H1 (cell line): ENCODE data around the gene CBLL2. TPM values are rescaled to one million over a fixed set of nuclear protein-coding genes. Genes with fewer than 3 reads are reported as not detected.

Experiments used
- CTCF ChIA-PET: fragments of 300-600 bp; sonication (Branson Sonifier 250); formaldehyde crosslinking; loops from one replicate; lab custom pipeline; 2021; ENCODE audit not compliant: partially characterized antibody; lab: Charles Lee
- POLR2A ChIA-PET: fragments of 300-600 bp; sonication (Branson Sonifier 250); formaldehyde crosslinking; loops from one replicate; lab custom pipeline; 2021; ENCODE audit warnings: inconsistent platforms; ENCODE audit not compliant: partially characterized antibody; lab: Charles Lee
- DNase-seq, 2 experiments: peaks; one replicate each; pipeline versions ENCODE4 v3.0.0 to v3.0.0-alpha.2; 2010 to 2022; ENCODE audit warnings: low spot score in 2 of 2, low read depth in 1 of 2, mixed read lengths in 1 of 2
- FAIRE-seq: peaks from 2 replicates; lab custom pipeline; 2011; peaks lifted over from hg19 to GRCh38; lab: Jason Lieb, UNC
- H2AFZ ChIP-seq: 2 replicates; pipeline ENCODE4 v1.8.1; 2012; ENCODE audit warnings: low read length, inconsistent platforms
- H2AK5ac ChIP-seq: 2 replicates; pipeline ENCODE4 v1.6.1; 2013; ENCODE audit warnings: low read depth, low read length
- H2BK120ac ChIP-seq: replicated peaks from 2 replicates; pipeline ENCODE3; 2013; ENCODE audit warnings: low read depth, low read length, inconsistent platforms
- H2BK12ac ChIP-seq: 2 replicates; pipeline ENCODE4 v1.6.1; 2013; ENCODE audit warnings: low read depth, low read length
- H2BK15ac ChIP-seq: 2 replicates; pipeline ENCODE4 v1.6.1; 2013; ENCODE audit warnings: low read length
- H2BK20ac ChIP-seq: 2 replicates; pipeline ENCODE4 v1.6.1; 2013; ENCODE audit warnings: low read length
- H2BK5ac ChIP-seq: 2 replicates; pipeline ENCODE4 v1.6.1; 2013; ENCODE audit warnings: low read depth, low read length
- H3K14ac ChIP-seq: 2 replicates; pipeline ENCODE4 v1.6.1; 2013; ENCODE audit warnings: inconsistent platforms; ENCODE audit not compliant: insufficient read length
- H3K18ac ChIP-seq: 2 replicates; pipeline ENCODE4 v1.6.1; 2013; ENCODE audit warnings: low read length; ENCODE audit errors: extremely low read depth
- H3K23ac ChIP-seq: 2 replicates; pipeline ENCODE4 v1.6.1; 2013; ENCODE audit warnings: inconsistent platforms; ENCODE audit not compliant: insufficient read length
- H3K23me2 ChIP-seq: 2 replicates; pipeline ENCODE4 v1.6.1; 2013; ENCODE audit warnings: low read depth, low read length
- H3K27ac ChIP-seq: 2 replicates; pipeline ENCODE4 v1.6.1; 2011; ENCODE audit warnings: low read depth, low read length, inconsistent platforms
- H3K27me3 ChIP-seq, 4 experiments: replicated peaks in 1 of 4; 1 replicate in 1 of 4; 2 replicates in 3 of 4; pipeline versions ENCODE4 v1.6.1 to v1.8.1; 2011 to 2013; ENCODE audit warnings: low read length in 3 of 4, mild to moderate bottlenecking in 3 of 4, inconsistent platforms in 2 of 4, mixed read lengths in 2 of 4, moderate library complexity in 1 of 4; ENCODE audit not compliant: control insufficient read depth in 3 of 4, insufficient read depth in 3 of 4; ENCODE audit errors: extremely low read depth in 1 of 4
- H3K36me3 ChIP-seq, 4 experiments: 2 replicates each; pipeline versions ENCODE4 v1.6.1 to v1.8.1; 2011 to 2013; ENCODE audit warnings: mild to moderate bottlenecking in 4 of 4, low read length in 3 of 4, moderate library complexity in 2 of 4, control low read depth in 1 of 4, inconsistent platforms in 1 of 4; ENCODE audit not compliant: insufficient read depth in 4 of 4, control insufficient read depth in 2 of 4
- H3K4ac ChIP-seq: replicated peaks from 2 replicates; pipeline ENCODE3; 2013; ENCODE audit warnings: low read length, low read depth, mixed read lengths, inconsistent platforms; ENCODE audit not compliant: insufficient read length
- H3K4me1 ChIP-seq, 4 experiments: replicated peaks in 1 of 4; 1 replicate in 1 of 4; 2 replicates in 3 of 4; pipeline versions ENCODE4 v1.6.1 to v1.8.1; 2011 to 2013; ENCODE audit warnings: low read length in 3 of 4, inconsistent platforms in 2 of 4, mixed read lengths in 1 of 4; ENCODE audit not compliant: insufficient read depth in 4 of 4, control insufficient read depth in 3 of 4
- H3K4me2 ChIP-seq, 2 experiments: 2 replicates each; pipeline versions ENCODE4 v1.6.1 to v1.8.1; 2011 to 2013; ENCODE audit warnings: low read depth in 2 of 2, low read length in 2 of 2, control low read depth in 1 of 2, inconsistent platforms in 1 of 2, mild to moderate bottlenecking in 1 of 2; ENCODE audit not compliant: insufficient read depth in 1 of 2
- H3K4me3 ChIP-seq, 4 experiments: fragments of 200-600, 300-600 bp in 1 of 4; sonication (generic), shearing (Covaris generic), sonication (Bioruptor Twin) in 1 of 4; 2 replicates each; pipeline versions ENCODE4 v1.5.1 to v1.8.1; 2011 to 2016; ENCODE audit warnings: low read length in 4 of 4, low read depth in 3 of 4, control low read depth in 2 of 4, inconsistent platforms in 2 of 4, mild to moderate bottlenecking in 2 of 4, mixed read lengths in 1 of 4, moderate library complexity in 1 of 4; ENCODE audit not compliant: insufficient read depth in 2 of 4; ENCODE audit errors: extremely low read depth in 1 of 4
- H3K56ac ChIP-seq: replicated peaks from 2 replicates; pipeline ENCODE3; 2013; ENCODE audit warnings: low read depth, mild to moderate bottlenecking, mixed read lengths, low read length, inconsistent platforms; ENCODE audit not compliant: insufficient read length
- H3K79me1 ChIP-seq: 2 replicates; pipeline ENCODE4 v1.6.1; 2013; ENCODE audit warnings: low read depth, low read length, control low read depth
- H3K79me2 ChIP-seq, 2 experiments: 2 replicates each; pipeline versions ENCODE4 v1.6.1 to v1.8.1; 2012 to 2013; ENCODE audit warnings: low read length in 2 of 2, mild to moderate bottlenecking in 2 of 2, inconsistent platforms in 1 of 2; ENCODE audit not compliant: insufficient read depth in 2 of 2, control insufficient read depth in 1 of 2
- H3K9ac ChIP-seq, 4 experiments: replicated peaks in 1 of 4; 1 replicate in 1 of 4; 2 replicates in 3 of 4; pipeline versions ENCODE4 v1.6.1 to v1.8.1; 2011 to 2013; ENCODE audit warnings: low read depth in 3 of 4, low read length in 3 of 4, control low read depth in 2 of 4, mild to moderate bottlenecking in 2 of 4, moderate library complexity in 2 of 4, inconsistent platforms in 1 of 4; ENCODE audit errors: extremely low read depth in 1 of 4
- H3K9me3 ChIP-seq, 2 experiments: 2 replicates each; pipeline versions ENCODE4 v1.6.1 to v1.8.1; 2012 to 2013; ENCODE audit warnings: mild to moderate bottlenecking in 2 of 2, moderate library complexity in 2 of 2, control low read depth in 1 of 2, inconsistent platforms in 1 of 2, low read depth in 1 of 2, low read length in 1 of 2, mixed read lengths in 1 of 2; ENCODE audit not compliant: insufficient read depth in 2 of 2
- H4K20me1 ChIP-seq, 2 experiments: replicated peaks in 1 of 2; 2 replicates each; pipeline versions ENCODE3 to v1.8.1; 2011 to 2013; ENCODE audit warnings: inconsistent platforms in 2 of 2, low read length in 2 of 2, mild to moderate bottlenecking in 1 of 2; ENCODE audit not compliant: insufficient read depth in 2 of 2, control insufficient read depth in 1 of 2
- H4K5ac ChIP-seq: 2 replicates; pipeline ENCODE4 v1.6.1; 2013; ENCODE audit warnings: low read length, low read depth, mixed read lengths, inconsistent platforms; ENCODE audit not compliant: insufficient read length
- H4K8ac ChIP-seq: 2 replicates; pipeline ENCODE4 v1.8.0; 2013; ENCODE audit warnings: mild to moderate bottlenecking, moderate library complexity, low read length, inconsistent platforms; ENCODE audit not compliant: insufficient read depth; ENCODE audit errors: extremely low read depth
- H4K91ac ChIP-seq: replicated peaks from 2 replicates; pipeline ENCODE3; 2013; ENCODE audit warnings: low read length, mixed read lengths, inconsistent platforms; ENCODE audit not compliant: insufficient read length
- BACH1 ChIP-seq: IDR thresholded peaks from 2 replicates; pipeline ENCODE4 v1.6.1; 2012; ENCODE audit warnings: low read length, improper control_type of control experiment
- BCL11A ChIP-seq, 2 experiments: IDR thresholded peaks; one replicate each; pipeline ENCODE4 v1.6.1; 2011; ENCODE audit warnings: low read depth in 2 of 2, low read length in 2 of 2, mild to moderate bottlenecking in 2 of 2
- CEBPB ChIP-seq: IDR thresholded peaks from 2 replicates; pipeline ENCODE4 v1.6.1; 2012; ENCODE audit warnings: low read depth, low read length
- MAFK ChIP-seq: IDR thresholded peaks from 2 replicates; pipeline ENCODE4 v1.6.1; 2012; ENCODE audit warnings: low read depth, mild to moderate bottlenecking, improper control_type of control experiment, low read length
- PHF8 ChIP-seq: fragments of 200-600 bp; sonication (generic); conservative IDR thresholded peaks from 2 replicates; pipeline ENCODE4 v1.7.1; 2012; ENCODE audit warnings: low read depth, mild to moderate bottlenecking, inconsistent platforms, low read length, moderate library complexity
- POLR2AphosphoS5 ChIP-seq: IDR thresholded peaks from 2 replicates; pipeline ENCODE4 v1.6.1; 2011; ENCODE audit warnings: low read depth, low read length
- SRF ChIP-seq: IDR thresholded peaks from 2 replicates; pipeline ENCODE4 v1.6.1; 2011; ENCODE audit warnings: mild to moderate bottlenecking, low read depth, low read length, moderate library complexity
- TAF1 ChIP-seq: IDR thresholded peaks from 2 replicates; pipeline ENCODE4 v1.6.1; 2011; ENCODE audit warnings: mild to moderate bottlenecking, low read depth, low read length
- TBP ChIP-seq: IDR thresholded peaks from 2 replicates; pipeline ENCODE4 v1.6.1; 2011; ENCODE audit warnings: low read depth, low read length, improper control_type of control experiment
- WGBS, 2 experiments: shearing (Covaris generic) in 1 of 2; methylation state at CpG; one replicate each; pipeline versions ENCODE4 v1.1.6 to v1.1.7; 2013 to 2015; ENCODE audit warnings: low lambda C conversion rate in 2 of 2, mixed read lengths in 2 of 2, inconsistent platforms in 1 of 2, low coverage in 1 of 2, missing lambda C conversion rate in 1 of 2; ENCODE audit not compliant: insufficient replicate concordance in 2 of 2, insufficient coverage in 1 of 2, insufficient read length in 1 of 2; ENCODE audit errors: extremely low coverage in 1 of 2, missing lambda C conversion rate in 1 of 2; 5-methylcytosine and 5-hydroxymethylcytosine counted together
- polyA plus RNA-seq, 7 experiments: library from polyadenylated mRNA; depleted of rRNA in 3 of 7; stranded (reverse) in 5 of 7; unstranded in 2 of 7; fragments of >200 nt in 5 of 7; fragments of 200-250 nt in 2 of 7; gene quantifications; 1 replicate in 5 of 7; 2 replicates in 1 of 7; 4 replicates in 1 of 7; pipeline versions ENCODE4 v1.2.1 to v1.2.3, GENCODE V29; 2011 to 2013; ENCODE audit warnings: missing spikeins in 2 of 7, mixed read lengths in 2 of 7
- total RNA-seq: library from RNA; stranded (reverse); fragmentation: NEBNext Ultra II Directional; extraction: Animal tissue kit (Norgen Biotek cat#: 25700); gene quantifications from 2 replicates; pipeline ENCODE4 v1.2.1, GENCODE V29; 2021

Gene CBLL2
- total and polyA plus RNA-seq, 2 of the 8 experiments (the other 6 are each of a cell fraction or from before 2014, with no cell fraction given): not detected

GRCh38 chrX:22314692-22315091 lies 42.0 kb downstream of the CBLL2 start:
- H3K27me3 ChIP-seq: no peaks in the 10 kb centered on the region
- H4K20me1 ChIP-seq: no peaks in the 10 kb centered on the region
- peak overlapping the region; percentile 60; the same call in 1 of the 2 replicates for H2BK12ac ChIP-seq
- 0 out of 2 replicates have a peak, but pooled peaks have one; percentile 18 for TF ChIP-seq TBP
- TF ChIP-seq TAF1: peak; percentile 47; the same call in 1 of the 2 replicates
- TF ChIP-seq PHF8: no peak
- TF ChIP-seq SRF: no peak
- peak; percentile 82 for TF ChIP-seq BACH1
- TF ChIP-seq CEBPB: no peak
- peak; percentile 58; the same call in 1 of the 2 replicates for TF ChIP-seq MAFK
- peak; percentile 36; the same call in 1 of the 2 replicates for TF ChIP-seq POLR2AphosphoS5
- no peak for TF ChIP-seq BCL11A (IDR thresholded peaks at IDR 0.05; ENCODE audit: low read depth in 2 of 2, low read length in 2 of 2)
- TF ChIP-seq, all 59 proteins: peak for 5
- Histone ChIP-seq H3K27ac (no peak overlapping the region), H3K4me2 (peak overlapping the region in 1 of 2 experiments; percentile 48; a peak in 2 of 4 replicates), H4K8ac (no peak overlapping the region), H3K9ac (no peak overlapping the region), H3K23me2 (no peaks in the 10 kb centered on the region), H3K23ac (no peak overlapping the region), H4K5ac (no peak overlapping the region), H3K9me3 (no peaks in the 10 kb centered on the region), H3K36me3 (no peaks in the 10 kb centered on the region), H2AFZ (no peak overlapping the region), H2BK15ac (no peak overlapping the region), H2BK5ac (peak overlapping the region; percentile 79), H2BK120ac (no peak overlapping the region), H3K4ac (no peak overlapping the region), H2AK5ac (no peak overlapping the region; the same call in 1 of the 2 replicates), H3K79me2 (no peaks in the 10 kb centered on the region), H3K4me3 (no peak overlapping the region), H2BK20ac (no peak overlapping the region), H3K18ac (peak overlapping the region; percentile 93), H4K91ac (no peak overlapping the region), H3K4me1 (peaks cover 0 to 4% (median 2%) of the 10 kb centered on the region in 4 experiments; a peak in 4 of 7 replicates), H3K56ac (no peak overlapping the region), H3K79me1 (no peaks in the 10 kb centered on the region), H3K14ac (no peak overlapping the region)
- CTCF ChIA-PET: interaction anchor here (1.1 kb wide), 1 partner anchor 434 kb away, joined by 3 read pairs; no protein-coding TSS in a partner anchor
- 0% methylated on average over 1 of the region's 2 CpGs; no CpG with 5 or more reads in 1 of the 2 experiments for WGBS, 2 experiments
- DNase-seq (no peak), FAIRE-seq (no peak)
- POLR2A ChIA-PET: no interaction called here
